ENCODE measurements around the gene KRT38.
"Not testable (repeated sequence)": the region's sequence is repeated elsewhere in the genome, so short reads cannot be mapped to it uniquely, and the experiment has no call there.

Gene KRT38

GRCh38 chr17:41395611-41396010, 45.2 kb downstream of the KRT38 start:
- no peak for DNase-seq

GRCh38 chr17:41395044-41395443, 45.7 kb downstream of the KRT38 start:
- DNase-seq: not testable (repeated sequence)

- DNase-seq: no peak
These were observed 46.4 kb downstream of the KRT38 start for GRCh38 chr17:41394254-41394996.

GRCh38 chr17:41393826-41394225, 47.0 kb downstream of the KRT38 start:
- no peak for DNase-seq

GRCh38 chr17:41393294-41393693, 47.5 kb downstream of the KRT38 start:
- DNase-seq: no peak

- no peak for DNase-seq
These were observed 48.5 kb downstream of the KRT38 start for GRCh38 chr17:41392278-41392677.

- no peak for DNase-seq
These were observed 49.2 kb downstream of the KRT38 start for GRCh38 chr17:41391535-41391934.

GRCh38 chr17:41390411-41390938, 50.3 kb downstream of the KRT38 start:
- no peak for DNase-seq

- DNase-seq: no peak
These were observed 53.1 kb downstream of the KRT38 start for GRCh38 chr17:41387670-41388069.

GRCh38 chr17:41386227-41386626, 54.6 kb downstream of the KRT38 start:
- no peak for DNase-seq

All from anterior cingulate cortex (tissue), 58 donors.